Kidney (tissue), 14 donors: ENCODE data around the gene C5orf46. TPM values are rescaled to one million over a fixed set of nuclear protein-coding genes. Genes with fewer than 3 reads are reported as not detected.

Experiments used
- DNase-seq, 5 donors: peaks; one replicate each; pipeline ENCODE4 v3.0.0-alpha.2; 2013 to 2020
- FAIRE-seq: peaks from 2 replicates; lab custom pipeline; 2012; peaks lifted over from hg19 to GRCh38; lab: Jason Lieb, UNC
- H3K27ac ChIP-seq, 2 donors: one replicate each; pipeline ENCODE4 v1.7.0; 2013; ENCODE audit warnings: low read depth in 2 of 2, low read length in 2 of 2, inconsistent platforms in 1 of 2
- H3K27me3 ChIP-seq: one replicate; pipeline ENCODE4 v1.7.1; 2013; ENCODE audit warnings: low read length, inconsistent platforms; ENCODE audit not compliant: control insufficient read depth, insufficient read depth
- H3K36me3 ChIP-seq, 3 donors: one replicate each; pipeline versions ENCODE4 v1.7.0 to v1.7.1; 2013; ENCODE audit warnings: low read length in 3 of 3, control low read depth in 1 of 3, inconsistent platforms in 1 of 3; ENCODE audit not compliant: insufficient read depth in 3 of 3, control insufficient read depth in 2 of 3
- H3K4me1 ChIP-seq, 3 donors: one replicate each; pipeline versions ENCODE4 v1.7.0 to v1.7.1; 2013; ENCODE audit warnings: low read length in 3 of 3, inconsistent platforms in 1 of 3, low read depth in 1 of 3; ENCODE audit not compliant: control insufficient read depth in 2 of 3, insufficient read depth in 2 of 3
- H3K4me3 ChIP-seq, 3 donors: one replicate each; pipeline versions ENCODE4 v1.7.0 to v1.8.1; 2013; ENCODE audit warnings: low read length in 3 of 3, control low read depth in 1 of 3, inconsistent platforms in 1 of 3
- H3K9ac ChIP-seq, 3 donors: one replicate each; pipeline versions ENCODE4 v1.7.0 to v1.7.1; 2013; ENCODE audit warnings: low read length in 3 of 3, control low read depth in 1 of 3, inconsistent platforms in 1 of 3
- H3K9me3 ChIP-seq, 3 donors: one replicate each; pipeline versions ENCODE4 v1.7.0 to v1.7.1; 2013; ENCODE audit warnings: low read length in 3 of 3, control low read depth in 1 of 3, inconsistent platforms in 1 of 3; ENCODE audit not compliant: control insufficient read depth in 2 of 3, insufficient read depth in 1 of 3
- CTCF ChIP-seq: IDR thresholded peaks from 3 replicates; pipeline ENCODE4 v1.5.1; 2012; ENCODE audit warnings: mild to moderate bottlenecking, moderate library complexity, borderline replicate concordance; ENCODE audit not compliant: insufficient read depth; ENCODE audit errors: extremely low read depth
- intact Hi-C: fragments of 100-400 bp; cut with DNase I; formaldehyde crosslinking; loops from one replicate; pipeline ENCODE4 v1.11.1; 2022
- polyA plus RNA-seq: library from polyadenylated mRNA; stranded (reverse); fragments of 350-450 nt; fragmentation: Illumina TruSeq; extraction: RNeasy Lipid Tissue Mini Kit (QIAGEN cat#74804); gene quantifications from one replicate; pipeline ENCODE4 v1.2.3, GENCODE V29; 2014; ENCODE audit warnings: low read depth, low replicate concordance; ENCODE audit not compliant: insufficient read depth
- total RNA-seq: library from RNA; stranded (reverse); fragmentation: NEBNext Ultra II Directional; extraction: Animal tissue kit (Norgen Biotek cat#: 25700); gene quantifications from one replicate; pipeline ENCODE4 v1.2.1, GENCODE V29; 2021
- donor health status: control.
- donor health status: control.
- donor health status: control.
- donor health status: control.
- donor health status: control.
- donor health status: DM: yes; HTN: yes; CAD: no.
- donor health status: Normal renal cell carcinoma (clear cell type).

C5orf46 gene
- total and polyA plus RNA-seq, 2 donors from 2014 or later, result not detected

- Histone ChIP-seq H3K27ac (no peak overlapping the region), H3K27me3 (no peaks in the 10 kb centered on the region), H3K4me3 (no peak overlapping the region), H3K9ac (no peak overlapping the region), H3K36me3 (no peaks in the 10 kb centered on the region), H3K4me1 (no peaks in the 10 kb centered on the region), H3K9me3 (no peaks in the 10 kb centered on the region)
- FAIRE-seq, result no peak
- no peak for TF ChIP-seq CTCF
- DNase-seq, result no peak
- intact Hi-C loops, result no loop called here
Observed at GRCh38 chr5:147904110-147904509, 2.2 kb downstream of the C5orf46 start.

GRCh38 chr5:147902609-147903115, 3.7 kb downstream of the C5orf46 start:
- Histone ChIP-seq H3K27me3 (no peaks in the 10 kb centered on the region), H3K4me1 (no peaks in the 10 kb centered on the region), H3K9me3 (no peaks in the 10 kb centered on the region), H3K4me3 (no peak overlapping the region), H3K27ac (no peak overlapping the region), H3K36me3 (no peaks in the 10 kb centered on the region), H3K9ac (no peak overlapping the region)
- no peak for TF ChIP-seq CTCF
- intact Hi-C loops, result no loop called here
- FAIRE-seq (no peak), DNase-seq (no peak)

GRCh38 chr5:147901599-147902039, 4.7 kb downstream of the C5orf46 start:
- TF ChIP-seq CTCF, result no peak
- Histone ChIP-seq H3K27me3 (no peaks in the 10 kb centered on the region), H3K36me3 (no peaks in the 10 kb centered on the region), H3K4me1 (no peaks in the 10 kb centered on the region), H3K9me3 (no peaks in the 10 kb centered on the region), H3K27ac (no peak overlapping the region), H3K4me3 (no peak overlapping the region), H3K9ac (no peak overlapping the region)
- intact Hi-C loops, result no loop called here
- DNase-seq (no peak), FAIRE-seq (no peak)

GRCh38 chr5:147898875-147899401, 7.4 kb downstream of the C5orf46 start:
- intact Hi-C loops, result no loop called here
- H3K36me3 ChIP-seq, result no peaks in the 10 kb centered on the region
- no peaks in the 10 kb centered on the region for H3K27me3 ChIP-seq
- no peak overlapping the region for H3K4me3 ChIP-seq
- TF ChIP-seq CTCF, result no peak
- FAIRE-seq, result no peak
- no peak for DNase-seq
- no peaks in the 10 kb centered on the region for H3K4me1 ChIP-seq
- H3K9me3 ChIP-seq, result no peaks in the 10 kb centered on the region
- no peak overlapping the region for H3K9ac ChIP-seq
- no peak overlapping the region for H3K27ac ChIP-seq
